ENCODE results near the gene NCOR1. TPM values are rescaled to one million over a fixed set of nuclear protein-coding genes. Genes with fewer than 3 reads are reported as not detected.

Gene NCOR1
- total and polyA plus RNA-seq, 8 donors = 110 to 139 (median 117) TPM

DNA sequence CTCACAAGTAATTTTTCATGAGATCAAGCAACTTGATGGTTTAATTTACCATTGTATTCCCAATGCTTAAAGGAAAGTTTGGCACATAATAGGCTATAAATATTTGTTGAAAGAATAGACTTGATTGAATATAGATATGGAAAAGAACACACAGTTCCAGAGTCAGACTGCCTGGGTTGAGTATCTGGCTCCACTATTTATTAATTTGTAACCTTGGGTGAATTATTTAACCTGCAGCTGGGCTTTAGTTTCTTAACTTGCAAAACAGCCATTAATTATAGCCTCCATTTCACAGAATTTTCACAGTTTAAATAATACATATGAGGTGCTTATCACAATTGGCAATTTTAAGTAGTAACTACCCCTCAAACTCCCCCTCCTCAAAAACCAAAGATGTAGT lies 73.6 kb downstream of the NCOR1 start:
- Histone ChIP-seq H3K9me3 (no peaks in the 10 kb centered on the region), H3K36me3 (peaks cover 0 to 70% of the 10 kb centered on the region in 2 donors), H3K27ac (no peak overlapping the region), H3K4me3 (no peak overlapping the region), H3K4me1 (no peaks in the 10 kb centered on the region), H3K27me3 (no peaks in the 10 kb centered on the region)
- ATAC-seq (no peak), DNase-seq (no peak)
- TF ChIP-seq, protein P1, sequence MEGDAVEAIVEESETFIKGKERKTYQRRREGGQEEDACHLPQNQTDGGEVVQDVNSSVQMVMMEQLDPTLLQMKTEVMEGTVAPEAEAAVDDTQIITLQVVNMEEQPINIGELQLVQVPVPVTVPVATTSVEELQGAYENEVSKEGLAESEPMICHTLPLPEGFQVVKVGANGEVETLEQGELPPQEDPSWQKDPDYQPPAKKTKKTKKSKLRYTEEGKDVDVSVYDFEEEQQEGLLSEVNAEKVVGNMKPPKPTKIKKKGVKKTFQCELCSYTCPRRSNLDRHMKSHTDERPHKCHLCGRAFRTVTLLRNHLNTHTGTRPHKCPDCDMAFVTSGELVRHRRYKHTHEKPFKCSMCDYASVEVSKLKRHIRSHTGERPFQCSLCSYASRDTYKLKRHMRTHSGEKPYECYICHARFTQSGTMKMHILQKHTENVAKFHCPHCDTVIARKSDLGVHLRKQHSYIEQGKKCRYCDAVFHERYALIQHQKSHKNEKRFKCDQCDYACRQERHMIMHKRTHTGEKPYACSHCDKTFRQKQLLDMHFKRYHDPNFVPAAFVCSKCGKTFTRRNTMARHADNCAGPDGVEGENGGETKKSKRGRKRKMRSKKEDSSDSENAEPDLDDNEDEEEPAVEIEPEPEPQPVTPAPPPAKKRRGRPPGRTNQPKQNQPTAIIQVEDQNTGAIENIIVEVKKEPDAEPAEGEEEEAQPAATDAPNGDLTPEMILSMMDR (IDR thresholded peaks at IDR 0.05) = no peak
- intact Hi-C loops (cut with DNase I) = no loop called here

DNA sequence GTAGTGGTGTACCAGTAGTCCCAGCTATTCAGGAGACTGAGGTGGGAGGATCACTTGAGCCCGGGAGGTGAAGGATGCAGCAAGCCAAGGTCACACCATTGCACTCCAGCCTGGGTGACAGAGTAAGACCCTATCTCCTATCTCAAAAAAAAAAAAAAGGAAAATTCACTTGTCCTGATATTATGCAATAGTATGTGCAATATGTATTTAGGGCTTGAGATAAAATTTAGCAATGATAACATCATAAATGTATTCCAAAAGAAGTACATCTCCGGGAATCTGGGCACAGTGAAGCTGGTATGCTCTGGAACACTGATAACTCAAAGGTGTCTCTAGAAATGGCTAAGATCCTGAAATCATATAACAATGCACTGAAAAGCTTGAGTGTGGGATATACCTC lies 74.5 kb downstream of the NCOR1 start:
- H3K27ac ChIP-seq = no peak overlapping the region
- TF ChIP-seq, protein P1 (IDR thresholded peaks at IDR 0.05) = no peak
- no peaks in the 10 kb centered on the region for H3K4me1 ChIP-seq
- no peak overlapping the region for H3K4me3 ChIP-seq
- intact Hi-C loops (cut with DNase I) = no loop called here
- no peaks in the 10 kb centered on the region for H3K9me3 ChIP-seq
- peaks cover 0 to 72% of the 10 kb centered on the region in 2 donors for H3K36me3 ChIP-seq
- no peaks in the 10 kb centered on the region for H3K27me3 ChIP-seq
- ATAC-seq = no peak
- no peak for DNase-seq

DNA sequence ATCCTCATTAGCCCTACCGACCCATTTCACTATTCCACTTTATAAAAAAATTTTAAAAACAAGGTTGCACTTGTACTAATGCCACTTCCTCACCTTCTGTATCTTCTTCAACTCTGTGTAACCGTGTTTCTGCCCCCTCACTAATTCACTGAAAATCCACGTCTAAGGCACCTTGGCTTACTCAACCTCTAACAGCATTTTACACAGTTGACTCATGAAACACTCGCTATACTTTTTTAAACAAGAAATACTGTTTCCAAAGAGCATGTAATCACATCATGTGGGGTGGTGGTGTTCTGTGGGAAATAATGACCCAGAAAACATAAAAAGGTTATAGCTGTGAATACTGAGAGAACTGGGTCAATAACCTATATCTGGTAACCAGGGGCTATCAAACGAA lies 79.9 kb downstream of the NCOR1 start:
- Histone ChIP-seq H3K36me3 (peaks cover 0 to 76% of the 10 kb centered on the region in 2 donors), H3K27ac (no peak overlapping the region), H3K9me3 (no peaks in the 10 kb centered on the region), H3K27me3 (no peaks in the 10 kb centered on the region), H3K4me3 (no peak overlapping the region), H3K4me1 (no peaks in the 10 kb centered on the region)
- TF ChIP-seq, protein P1 (IDR thresholded peaks at IDR 0.05) = no peak
- intact Hi-C loops (cut with DNase I) = no loop called here
- ATAC-seq = no peak
- DNase-seq = no peak

DNA sequence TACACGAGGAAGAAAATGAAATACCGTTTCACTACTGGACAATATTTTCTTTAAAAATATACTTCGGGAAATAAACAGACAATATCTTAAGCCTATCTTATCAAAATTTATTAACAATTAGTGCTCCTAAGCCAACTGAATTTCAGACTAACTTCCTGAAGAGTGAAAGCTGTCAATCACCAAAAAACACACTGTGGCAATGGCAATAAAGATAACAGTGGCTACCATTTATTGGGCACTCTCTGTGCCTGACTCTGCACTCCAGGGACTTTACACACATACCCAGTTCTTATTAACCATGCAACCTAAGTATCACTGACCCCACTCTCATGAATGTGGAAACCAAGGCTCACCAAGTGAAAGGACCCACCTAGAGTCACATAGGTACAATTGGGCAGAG lies 83.7 kb downstream of the NCOR1 start:
- TF ChIP-seq, protein P1 (IDR thresholded peaks at IDR 0.05) = no peak
- ATAC-seq (no peak), DNase-seq (no peak)
- H3K9me3 ChIP-seq = no peaks in the 10 kb centered on the region
- intact Hi-C loops (cut with DNase I) = no loop called here
- no peak overlapping the region for H3K4me3 ChIP-seq
- no peaks in the 10 kb centered on the region for H3K27me3 ChIP-seq
- no peaks in the 10 kb centered on the region for H3K4me1 ChIP-seq
- no peak overlapping the region for H3K27ac ChIP-seq
- peaks cover 0 to 66% of the 10 kb centered on the region in 2 donors for H3K36me3 ChIP-seq

DNA sequence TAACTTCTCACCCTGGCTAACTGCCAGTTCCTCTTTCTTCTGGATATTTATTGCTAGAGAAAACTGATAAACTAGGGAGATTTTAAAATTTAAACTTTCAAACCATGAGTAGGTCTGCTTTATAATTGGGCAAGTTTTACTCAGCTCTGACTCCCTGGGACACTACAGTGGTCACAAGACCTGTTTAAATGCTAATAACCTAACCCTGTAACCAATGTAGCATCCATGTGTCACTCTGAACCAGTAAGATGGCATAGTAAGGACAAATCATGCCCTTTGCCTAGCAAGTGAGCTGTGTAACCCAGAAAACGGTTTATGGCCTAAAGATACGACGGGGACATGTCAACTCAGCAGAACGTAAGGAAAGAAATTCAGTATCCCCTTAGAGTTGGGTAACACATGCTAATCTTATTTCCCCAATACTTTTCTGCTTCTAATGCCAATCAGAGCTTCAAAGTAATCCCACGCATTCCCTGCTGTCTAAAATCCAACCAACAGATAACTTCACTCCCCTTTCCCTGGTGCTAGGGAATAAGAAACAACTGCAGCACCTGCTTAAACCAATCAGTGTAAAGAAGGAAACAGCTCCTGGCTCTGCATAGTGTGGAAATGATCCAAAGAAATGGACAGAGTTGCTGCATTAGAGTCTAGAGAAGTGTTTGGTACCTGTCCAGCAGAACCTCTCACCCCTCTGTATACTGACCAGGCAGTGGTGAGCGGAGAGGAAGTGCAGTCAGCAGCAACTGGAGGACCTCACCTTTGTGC lies 85.7 kb downstream of the NCOR1 start:
- TF ChIP-seq, protein P1 (IDR thresholded peaks at IDR 0.05) = no peak
- no peak overlapping the region for H3K27ac ChIP-seq
- no peaks in the 10 kb centered on the region for H3K27me3 ChIP-seq
- no peak for ATAC-seq
- no peak for DNase-seq
- no peak overlapping the region for H3K4me3 ChIP-seq
- peaks cover 0 to 68% of the 10 kb centered on the region in 2 donors for H3K36me3 ChIP-seq
- intact Hi-C loops (cut with DNase I) = no loop called here
- H3K4me1 ChIP-seq = no peaks in the 10 kb centered on the region
- no peaks in the 10 kb centered on the region for H3K9me3 ChIP-seq
